HG03457 (cell line): ENCODE measurements around the gene RASAL2.

ENCODE experiments used
- ATAC-seq: cut with Tn5 transposase; IDR thresholded peaks from one replicate; pipeline ENCODE4 v1.9.1; 2021; ENCODE audit warnings: moderate number of reproducible peaks; ENCODE audit not compliant: unreplicated experiment

RASAL2 gene

GRCh38 chr1:178483251-178483957 is 389.5 kb downstream of the RASAL2 start:
- no peak for ATAC-seq

- ATAC-seq, result no peak
Observed at GRCh38 chr1:178484698-178485225, 390.9 kb downstream of the RASAL2 start.

GRCh38 chr1:178485541-178485981 is 391.7 kb downstream of the RASAL2 start:
- no peak for ATAC-seq

DNA sequence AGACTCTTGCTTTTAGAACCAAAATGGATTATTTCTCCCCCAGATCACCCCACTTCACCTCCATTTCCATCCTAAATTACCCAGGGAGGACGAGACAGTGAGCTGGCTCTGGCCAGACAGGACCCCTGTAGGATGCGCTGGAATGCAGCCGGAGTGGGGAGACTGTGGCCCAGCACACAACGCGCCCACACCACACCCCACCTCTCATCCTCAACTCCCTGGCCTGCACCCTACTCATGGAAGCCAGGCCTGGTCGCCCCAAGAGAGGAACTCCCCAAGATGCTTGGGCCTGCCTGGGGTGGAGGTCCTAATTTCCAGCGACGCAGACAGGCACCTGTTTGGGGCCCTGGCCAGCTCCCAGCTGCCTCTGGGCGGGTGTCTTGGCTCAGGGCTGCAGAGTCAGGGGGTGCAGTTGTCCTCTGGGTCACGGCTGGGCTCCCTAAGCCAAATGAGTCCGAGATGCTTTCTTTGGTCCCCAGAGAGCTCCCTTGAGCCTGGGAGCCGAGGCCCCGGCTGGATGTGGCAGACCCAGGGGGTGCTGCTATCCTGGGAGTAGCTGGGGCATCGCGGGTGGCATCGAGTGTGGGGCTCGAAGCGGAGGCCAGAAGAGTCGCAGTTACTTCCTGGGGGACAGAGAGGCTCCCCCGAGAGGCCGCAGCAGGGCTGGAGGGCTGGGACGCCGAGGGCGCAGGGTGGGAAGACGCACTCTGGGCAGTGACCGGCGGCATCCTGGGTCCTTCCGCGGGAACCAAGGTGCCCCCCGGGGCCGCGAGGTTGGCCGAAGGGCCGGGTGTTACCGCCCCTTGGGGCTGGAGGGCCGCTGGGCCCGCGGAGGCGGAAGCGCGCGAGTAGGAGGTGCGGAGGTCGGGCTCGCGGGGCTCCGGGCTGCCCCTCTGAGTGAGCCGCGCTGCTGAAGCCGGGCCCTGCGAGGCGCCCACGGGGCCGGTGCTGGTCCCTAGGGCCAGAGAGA is 392.5 kb downstream of the RASAL2 start:
- ATAC-seq, result no peak

GRCh38 chr1:178487070-178487615 is 393.2 kb downstream of the RASAL2 start:
- no peak for ATAC-seq

DNA sequence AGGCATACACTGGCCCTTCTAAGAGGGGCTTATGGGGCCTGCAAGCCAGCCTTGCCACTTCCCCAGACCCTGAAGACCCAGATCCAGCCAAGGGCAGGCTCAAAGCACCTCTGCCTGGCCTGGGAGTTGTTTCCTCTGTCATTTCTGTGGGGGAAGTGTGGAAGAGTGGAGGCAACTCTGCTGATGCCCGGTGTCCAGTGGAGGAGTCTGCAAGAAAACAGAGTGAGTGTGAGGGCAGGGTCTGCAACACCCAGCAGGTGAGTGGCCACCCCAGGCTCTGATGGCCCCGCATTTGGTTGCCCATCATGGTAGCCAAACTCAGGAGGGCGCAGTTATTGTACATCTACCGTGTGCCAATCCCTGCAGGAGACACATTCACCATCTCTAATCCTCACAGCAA is 394.5 kb downstream of the RASAL2 start:
- no peak for ATAC-seq

GRCh38 chr1:178489399-178489798 is 395.5 kb downstream of the RASAL2 start:
- no peak for ATAC-seq

- ATAC-seq, result no peak
Observed at GRCh38 chr1:178490136-178490535, 396.2 kb downstream of the RASAL2 start.

DNA sequence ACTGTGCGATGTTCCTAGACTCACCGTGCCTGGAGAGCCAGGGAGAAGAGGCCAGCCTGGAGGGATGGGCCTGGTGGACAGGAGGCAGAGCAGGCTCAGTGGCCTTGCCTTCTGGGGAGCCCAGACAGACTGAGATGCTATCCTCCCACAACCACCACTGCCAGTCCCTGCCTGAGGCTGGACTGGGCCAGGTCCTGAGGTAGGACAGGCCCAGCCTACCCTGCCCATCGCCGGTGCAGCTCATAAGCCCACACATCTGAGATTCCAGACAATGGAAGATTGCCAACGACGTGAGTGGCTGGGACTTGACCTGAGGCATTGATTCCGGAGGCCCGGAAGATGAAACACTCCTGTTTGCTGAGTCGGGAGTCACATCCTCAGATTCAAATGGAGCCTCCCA is 397.1 kb downstream of the RASAL2 start:
- no peak for ATAC-seq

DNA sequence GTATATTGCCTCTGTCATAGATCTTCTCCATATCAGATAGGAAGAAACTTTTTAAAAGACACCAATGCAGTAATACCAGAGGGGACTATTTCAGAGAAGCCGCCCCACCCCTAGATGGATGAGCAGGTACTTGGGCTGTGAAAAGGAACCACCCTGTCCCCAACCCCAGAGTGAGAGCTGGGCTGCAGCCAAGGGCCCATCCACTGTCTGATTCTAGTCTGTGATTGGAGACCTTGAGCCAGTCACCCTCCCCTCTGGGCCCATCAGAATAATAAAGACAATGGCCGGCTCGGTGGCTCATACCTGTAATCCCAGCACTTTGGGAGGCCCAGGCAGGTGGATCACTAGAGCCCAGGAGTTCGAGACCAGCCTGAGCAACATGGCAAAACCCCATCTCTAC is 397.8 kb downstream of the RASAL2 start:
- ATAC-seq, result no peak

GRCh38 chr1:178492341-178492740 is 398.4 kb downstream of the RASAL2 start:
- ATAC-seq, result no peak

GRCh38 chr1:178493301-178493741 is 399.4 kb downstream of the RASAL2 start:
- ATAC-seq, result no peak

- no peak for ATAC-seq
Observed at GRCh38 chr1:178494569-178494971, 400.7 kb downstream of the RASAL2 start.

DNA sequence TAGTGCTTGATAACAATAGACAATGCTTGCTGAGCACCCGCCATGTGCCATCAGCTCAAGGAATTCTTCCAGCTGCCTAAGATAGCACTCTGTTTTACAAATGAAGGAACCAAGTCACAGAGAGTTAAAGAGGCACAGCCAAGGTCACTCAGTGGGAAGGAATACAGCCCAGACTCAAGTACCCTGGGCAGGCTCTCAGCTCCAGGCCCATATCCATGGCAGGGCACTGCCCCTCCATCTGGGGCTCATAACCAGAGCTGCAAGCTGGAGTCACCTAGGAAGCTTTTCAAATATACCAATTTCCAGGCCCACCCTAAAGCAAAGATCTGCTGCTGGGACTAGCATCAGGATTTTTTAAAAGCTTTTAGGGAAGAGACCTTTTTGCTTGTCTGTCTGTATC is 401.3 kb downstream of the RASAL2 start:
- ATAC-seq, result no peak

DNA sequence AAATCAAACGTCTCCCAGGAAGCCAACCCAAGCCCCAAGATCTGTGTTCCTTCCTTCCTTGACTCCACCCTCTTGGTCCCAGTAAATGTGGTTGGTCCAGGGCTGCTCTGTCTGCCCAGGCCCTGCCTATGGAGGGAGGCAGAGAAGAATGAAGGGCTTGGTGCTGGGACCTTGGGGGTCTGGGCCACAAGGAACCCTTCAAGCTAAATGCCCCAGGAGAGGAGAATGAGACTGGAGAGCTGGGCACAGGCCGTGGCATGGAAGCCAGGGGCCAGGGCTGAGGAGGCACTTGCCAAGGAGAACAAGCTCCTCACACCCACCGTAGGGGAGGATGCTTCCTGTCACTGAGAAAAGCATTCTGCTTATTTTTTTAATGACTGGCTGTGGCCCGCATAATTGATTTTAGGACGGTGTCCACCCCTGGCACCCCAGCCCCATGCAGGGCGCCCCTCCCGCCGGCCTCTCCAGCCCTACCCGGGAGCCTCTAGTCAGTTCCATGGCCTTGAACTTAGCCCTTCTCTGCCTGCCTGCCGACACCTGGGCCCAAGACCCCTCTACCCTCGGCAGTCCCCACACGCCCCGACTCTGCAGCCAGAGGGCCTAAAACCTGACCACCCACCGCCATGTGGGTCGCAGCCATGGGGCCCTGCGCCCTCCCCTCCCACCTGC is 402.0 kb downstream of the RASAL2 start:
- ATAC-seq, result no peak

DNA sequence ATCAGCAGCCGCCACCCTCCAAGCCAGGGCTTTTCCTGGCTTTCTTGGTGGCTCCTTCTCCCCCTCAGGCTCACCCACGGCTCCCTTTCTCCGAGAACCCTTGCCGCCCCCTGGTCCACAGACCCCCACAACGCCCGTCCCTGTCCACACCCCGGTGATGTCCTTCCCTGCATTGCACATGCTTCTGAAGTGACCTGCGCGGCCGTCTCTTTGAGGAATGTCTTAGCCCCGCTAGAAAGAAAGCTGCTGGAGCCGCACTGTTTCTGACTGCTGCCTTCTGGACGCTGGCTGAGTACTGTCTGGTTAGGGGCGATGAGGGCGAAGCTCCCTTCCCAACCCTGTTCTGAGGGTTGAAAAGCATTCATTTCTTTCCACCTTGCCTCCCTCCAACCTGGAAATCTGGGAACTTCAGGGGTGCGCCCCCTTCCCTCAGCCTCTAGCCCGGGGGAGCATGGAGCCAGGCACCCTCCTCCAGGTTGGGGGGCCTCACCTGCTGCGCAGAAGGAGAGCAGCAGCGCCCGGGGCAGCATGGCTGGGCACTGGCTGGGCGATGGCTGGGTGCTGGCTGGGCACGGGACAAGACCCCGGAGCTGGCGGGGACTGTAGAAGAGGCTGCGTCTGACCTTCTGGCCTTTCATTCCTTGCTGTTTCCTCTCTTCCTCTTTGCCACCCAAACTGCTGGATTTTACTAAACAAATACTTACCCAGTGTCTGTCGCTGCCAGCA is 402.7 kb downstream of the RASAL2 start, which contains the start of gene CLEC20A:
Gene CLEC20A, minus strand, starts transcription at position 555 of the 726 bp plus-strand sequence. Its CDS starts 25 bp downstream, at position 530.
- ATAC-seq, result no peak

DNA sequence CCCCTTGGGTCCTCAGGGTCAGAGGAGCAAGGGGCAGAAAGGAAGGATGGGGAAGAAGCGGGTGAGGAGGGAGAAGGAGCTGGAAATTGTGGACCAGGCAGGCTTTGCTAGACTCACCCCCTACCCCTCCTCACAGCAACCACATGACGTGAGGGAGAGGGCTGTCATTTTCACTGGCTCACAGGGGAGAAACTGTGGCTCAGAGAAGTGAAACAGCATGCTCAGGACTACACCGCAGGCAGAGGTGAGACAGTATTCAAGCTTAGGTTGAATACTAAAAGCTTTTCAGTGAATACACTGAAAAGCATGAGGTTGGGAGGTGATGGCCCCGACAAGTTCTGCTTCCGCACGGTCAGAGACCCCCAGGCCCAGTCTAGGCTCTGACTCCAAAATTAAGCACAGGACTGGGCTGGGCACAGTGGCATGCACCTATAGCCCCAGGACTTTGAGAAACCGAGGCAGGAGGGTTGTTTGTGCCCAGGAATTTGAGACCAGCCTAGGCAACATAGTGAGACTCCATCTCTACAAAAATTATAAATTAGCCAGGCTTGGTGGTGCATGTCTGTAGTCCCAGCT is 404.1 kb downstream of the RASAL2 start:
- no peak for ATAC-seq

GRCh38 chr1:178498896-178499675 is 405.2 kb downstream of the RASAL2 start:
- no peak for ATAC-seq
